Measurements from ENCODE around the gene CAVIN2.

The CAVIN2 gene

GRCh38 chr2:191853843-191854242 is 7.0 kb upstream of the CAVIN2 start:
- H3K9me3 ChIP-seq, result no peaks in the 10 kb centered on the region
- H3K4me3 ChIP-seq (ENCODE audit: low read depth in 1 of 2, low read length in 1 of 2), result no peak overlapping the region
- no peaks in the 10 kb centered on the region for H3K27me3 ChIP-seq
- H3K4me1 ChIP-seq (ENCODE audit: control insufficient read depth in 1 of 2, insufficient read depth in 1 of 2, low read depth in 1 of 2, low read length in 1 of 2), result no peaks in the 10 kb centered on the region
- H3K27ac ChIP-seq, result no peak overlapping the region
- TF ChIP-seq CTCF (IDR thresholded peaks at IDR 0.05), result no peak
- H3K36me3 ChIP-seq, result no peaks in the 10 kb centered on the region

- Histone ChIP-seq H3K27me3 (peaks cover 13% of the 10 kb centered on the region), H3K27ac (no peak overlapping the region), H3K9me3 (no peaks in the 10 kb centered on the region), H3K36me3 (no peaks in the 10 kb centered on the region), H3K4me3 (ENCODE audit: low read depth in 1 of 2, low read length in 1 of 2) (no peak overlapping the region), H3K4me1 (ENCODE audit: control insufficient read depth in 1 of 2, insufficient read depth in 1 of 2, low read depth in 1 of 2, low read length in 1 of 2) (peaks cover 7 to 11% of the 10 kb centered on the region in 2 experiments)
- no peak for TF ChIP-seq CTCF (IDR thresholded peaks at IDR 0.05)
Observed at GRCh38 chr2:191851158-191851557, 4.3 kb upstream of the CAVIN2 start.

DNA sequence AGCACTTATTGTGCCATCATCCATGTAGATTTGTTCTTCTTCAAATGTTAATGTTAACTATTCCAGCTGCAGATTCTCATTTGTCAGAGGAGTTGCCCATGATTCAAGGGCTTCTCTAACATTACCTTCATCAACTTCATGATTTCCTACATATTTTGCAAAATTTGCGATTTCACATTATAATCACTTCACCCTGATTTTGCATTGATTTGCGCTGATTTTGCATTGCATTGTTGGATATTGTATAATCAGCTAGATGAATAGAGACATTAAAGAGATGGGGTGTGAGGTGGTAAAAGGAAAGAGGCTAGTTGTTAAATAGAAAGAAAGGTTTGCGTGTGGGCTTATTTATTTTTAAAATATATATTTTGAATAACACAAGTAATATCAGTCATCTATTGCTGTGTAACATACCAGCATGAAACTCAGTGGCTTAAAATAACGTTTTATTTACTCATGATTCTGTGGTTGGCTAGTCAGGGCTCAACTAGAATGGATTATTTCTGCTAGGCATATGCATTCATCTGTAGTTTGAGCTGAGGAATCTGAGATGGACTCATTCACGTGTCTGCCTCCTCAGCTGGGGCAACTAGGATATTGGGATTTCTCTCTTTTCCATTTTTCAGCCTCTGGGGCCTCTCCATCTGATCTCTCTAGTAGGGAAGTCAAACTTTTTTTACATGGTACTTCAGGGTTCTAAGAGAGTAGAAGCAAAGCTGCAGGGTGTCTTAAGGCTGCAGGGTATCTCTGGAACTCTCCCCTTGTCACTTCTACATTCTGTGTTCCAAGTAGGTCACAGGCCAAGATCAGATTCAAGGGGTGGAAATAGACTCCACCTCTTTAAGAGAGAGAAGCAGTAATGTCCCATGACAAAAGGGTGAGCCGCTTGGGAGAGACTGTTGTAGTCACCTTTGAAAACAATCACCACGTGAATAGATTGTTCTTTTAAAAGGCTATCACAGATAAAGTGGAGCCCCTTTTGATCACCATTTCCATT is 2.2 kb upstream of the CAVIN2 start:
- Histone ChIP-seq H3K36me3 (no peaks in the 10 kb centered on the region), H3K27ac (no peak overlapping the region), H3K4me3 (ENCODE audit: low read depth in 1 of 2, low read length in 1 of 2) (no peak overlapping the region), H3K27me3 (peaks cover 29% of the 10 kb centered on the region), H3K9me3 (no peaks in the 10 kb centered on the region), H3K4me1 (ENCODE audit: control insufficient read depth in 1 of 2, insufficient read depth in 1 of 2, low read depth in 1 of 2, low read length in 1 of 2) (peaks cover 7 to 17% of the 10 kb centered on the region in 2 experiments)
- TF ChIP-seq CTCF (IDR thresholded peaks at IDR 0.05), result no peak

- peaks cover 29% of the 10 kb centered on the region for H3K27me3 ChIP-seq
- no peaks in the 10 kb centered on the region for H3K9me3 ChIP-seq
- peaks cover 7 to 17% of the 10 kb centered on the region in 2 experiments for H3K4me1 ChIP-seq (ENCODE audit: control insufficient read depth in 1 of 2, insufficient read depth in 1 of 2, low read depth in 1 of 2, low read length in 1 of 2)
- no peaks in the 10 kb centered on the region for H3K36me3 ChIP-seq
- no peak overlapping the region for H3K27ac ChIP-seq
- no peak for TF ChIP-seq CTCF (IDR thresholded peaks at IDR 0.05)
- no peak overlapping the region for H3K4me3 ChIP-seq (ENCODE audit: low read depth in 1 of 2, low read length in 1 of 2)
Observed at GRCh38 chr2:191847764-191848163, 876 bp upstream of the CAVIN2 start.

DNA sequence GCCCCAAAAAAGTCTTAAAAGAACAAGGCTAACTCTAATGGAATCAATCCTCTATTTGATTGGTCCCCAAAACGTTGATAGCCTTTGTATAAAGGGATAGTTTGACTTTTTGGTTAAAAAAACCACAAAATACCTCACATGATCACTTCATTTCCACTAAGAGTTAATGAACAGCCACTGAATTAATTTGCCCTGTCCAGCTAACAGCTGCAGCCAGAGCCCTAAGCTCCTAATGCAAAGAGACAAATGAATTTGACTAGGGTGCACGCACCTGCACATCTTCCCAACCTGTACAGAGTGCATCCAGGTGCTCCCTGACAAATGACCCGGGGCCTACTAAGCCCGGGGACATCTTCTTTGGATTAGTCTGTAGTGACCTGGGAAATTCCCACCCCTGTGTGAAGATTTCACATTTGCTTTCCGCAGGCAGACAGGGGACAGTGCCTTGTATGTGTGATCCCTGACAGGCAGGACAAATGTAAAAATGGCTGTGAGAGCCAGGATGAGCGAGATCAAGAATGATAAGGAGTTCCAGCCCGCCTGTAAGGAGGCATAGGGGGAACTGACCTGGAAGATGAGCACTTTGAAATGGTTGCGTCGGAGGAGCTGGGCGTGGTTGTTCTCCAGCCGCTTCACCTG is 893 bp downstream of the CAVIN2 start:
- peaks cover 29% of the 10 kb centered on the region for H3K27me3 ChIP-seq
- peaks cover 7 to 17% of the 10 kb centered on the region in 2 experiments for H3K4me1 ChIP-seq (ENCODE audit: control insufficient read depth in 1 of 2, insufficient read depth in 1 of 2, low read depth in 1 of 2, low read length in 1 of 2)
- no peaks in the 10 kb centered on the region for H3K9me3 ChIP-seq
- no peak overlapping the region for H3K4me3 ChIP-seq (ENCODE audit: low read depth in 1 of 2, low read length in 1 of 2)
- no peaks in the 10 kb centered on the region for H3K36me3 ChIP-seq
- no peak overlapping the region for H3K27ac ChIP-seq
- TF ChIP-seq CTCF (IDR thresholded peaks at IDR 0.05), result no peak
